Activated B cell treated with CpG ODN at 0.5 μM for 24 hours (primary cell): ENCODE measurements around the gene ADGRG1. TPM values are rescaled to one million over a fixed set of nuclear protein-coding genes. Genes with fewer than 3 reads are reported as not detected.

Experiments used
- ATAC-seq: fragments of 200-7000 bp; cut with Tn5 transposase; one replicate; pipeline ENCODE4 v1.10.0; 2021; ENCODE audit warnings: low read depth, mild to moderate bottlenecking, moderate library complexity
- CTCF ChIA-PET: fragments of 350-600 bp; sonication (Branson Sonifier 250); formaldehyde crosslinking; loops from one replicate; lab custom pipeline; 2021; ENCODE audit warnings: antibody characterized with exemption; lab: Charles Lee
- POLR2A ChIA-PET: fragments of 350-600 bp; sonication (Branson Sonifier 250); formaldehyde crosslinking; loops from one replicate; lab custom pipeline; 2021; ENCODE audit warnings: antibody characterized with exemption; lab: Charles Lee
- DNase-seq: peaks from one replicate; pipeline ENCODE4 v3.0.0; 2022
- H3K27ac Mint-ChIP-seq: one replicate; pipeline ENCODE4 v1.8.0; 2020; ENCODE audit warnings: mixed read lengths
- H3K27me3 Mint-ChIP-seq: one replicate; pipeline ENCODE4 v1.8.0; 2021; ENCODE audit warnings: mixed read lengths
- H3K36me3 Mint-ChIP-seq: one replicate; pipeline ENCODE4 v1.8.0; 2021; ENCODE audit warnings: low read depth, mixed read lengths
- H3K4me1 Mint-ChIP-seq: one replicate; pipeline ENCODE4 v1.8.0; 2021; ENCODE audit warnings: mixed read lengths
- H3K4me3 Mint-ChIP-seq: one replicate; pipeline ENCODE4 v1.8.0; 2020; ENCODE audit warnings: mild to moderate bottlenecking, mixed read lengths
- H3K9me3 Mint-ChIP-seq: one replicate; pipeline ENCODE4 v1.8.0; 2020; ENCODE audit warnings: mixed read lengths
- CTCF ChIP-seq: fragments of 200-600 bp; IDR thresholded peaks from one replicate; pipeline ENCODE4 v1.8.0; 2022; ENCODE audit warnings: antibody characterized with exemption, mild to moderate bottlenecking
- intact Hi-C: fragments of 100-400 bp; cut with micrococcal nuclease; formaldehyde crosslinking; loops from one replicate; pipeline ENCODE4 v1.15.1; 2024
- total RNA-seq: library from RNA; stranded (reverse); gene quantifications from 2 replicates; pipeline ENCODE4 v1.2.3, GENCODE V29; 2022

ADGRG1 gene
- total RNA-seq, 1 donor from 2014 or later, result 0.13 TPM

DNA sequence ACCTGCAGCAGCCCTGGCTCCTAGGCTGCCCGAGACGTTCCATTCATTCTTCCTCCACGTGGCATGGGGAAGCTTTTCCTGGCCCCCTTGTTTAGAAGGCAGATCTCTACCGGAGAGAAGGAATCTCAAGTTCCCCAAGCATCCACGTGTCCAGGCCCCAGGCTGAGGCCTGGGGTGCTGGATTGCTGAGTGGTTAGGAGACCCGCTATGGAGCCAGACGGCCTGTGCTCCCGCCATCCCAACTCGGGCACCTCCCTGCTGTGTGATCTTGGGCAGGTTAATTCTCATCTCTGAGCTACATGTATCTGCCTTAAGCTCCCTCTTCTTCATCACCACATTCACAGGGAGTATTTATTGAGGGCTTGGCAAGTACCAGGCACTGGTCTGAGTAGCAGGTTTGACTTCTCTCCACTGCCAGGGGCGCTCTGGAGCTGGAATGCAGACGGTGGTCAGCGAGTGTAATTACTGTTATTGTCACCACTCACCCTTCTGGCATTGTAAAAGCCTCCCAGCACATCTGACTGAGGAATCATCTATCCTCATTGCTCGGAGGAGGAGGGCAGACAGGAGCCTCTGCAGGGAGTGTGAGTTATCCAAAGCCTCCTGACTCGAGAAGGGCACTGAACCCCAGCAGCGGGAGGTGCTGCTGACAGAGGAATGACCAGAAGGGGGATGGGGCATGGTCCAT, 1.1 kb upstream of the ADGRG1 start:
- Mint-ChIP-seq H3K27ac (no peak overlapping the region), H3K27me3 (peaks cover 41% of the 10 kb centered on the region)
- intact Hi-C loops, result no loop called here

DNA sequence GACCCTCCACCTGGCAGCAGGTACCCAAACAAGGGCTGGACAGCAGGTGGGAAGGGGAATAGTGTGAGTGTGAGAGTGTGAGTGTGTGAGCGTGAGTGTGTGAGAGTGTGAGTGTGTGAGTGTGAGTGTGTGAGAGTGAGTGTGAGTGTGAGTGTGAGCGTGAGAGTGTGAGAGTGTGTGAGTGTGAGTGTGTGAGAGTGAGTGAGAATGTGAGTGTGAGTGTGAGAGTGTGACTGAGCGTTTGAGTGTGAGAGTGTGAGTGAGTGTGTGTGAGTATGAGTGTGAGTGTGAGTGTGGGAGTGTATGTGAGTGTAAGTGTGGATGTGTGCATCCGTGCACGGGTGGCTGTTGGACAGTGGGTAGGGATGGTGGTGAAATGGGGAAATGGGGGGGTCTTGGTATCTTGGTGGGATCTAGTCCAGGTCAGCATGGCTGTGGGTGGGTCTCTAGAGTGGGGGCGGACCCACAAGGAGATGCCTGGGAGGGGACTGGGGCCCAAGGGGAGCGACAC, 408 bp downstream of the ADGRG1 start:
- no peak overlapping the region for H3K4me3 Mint-ChIP-seq
- CTCF ChIA-PET, result no interaction called here
- ATAC-seq, result no peak

More for the DNA sequence above, 1.1 kb upstream of the ADGRG1 start:
- Mint-ChIP-seq H3K9me3 (no peaks in the 10 kb centered on the region), H3K4me1 (peaks cover 4% of the 10 kb centered on the region), H3K36me3 (no peaks in the 10 kb centered on the region), H3K4me3 (no peak overlapping the region)
- ChIA-PET CTCF (no interaction called here), POLR2A (no interaction called here)
- ATAC-seq (no peak), DNase-seq (no peak)
- TF ChIP-seq CTCF, result no peak

GRCh38 chr16:57629516-57630406, 1.3 kb downstream of the ADGRG1 start:
- intact Hi-C loops, result no loop called here
- H3K4me3 Mint-ChIP-seq, result no peak overlapping the region
- no peak overlapping the region for H3K27ac Mint-ChIP-seq
- H3K27me3 Mint-ChIP-seq, result peaks cover 42% of the 10 kb centered on the region
- H3K9me3 Mint-ChIP-seq, result no peaks in the 10 kb centered on the region
- ATAC-seq (no peak), DNase-seq (no peak)
- no peak for TF ChIP-seq CTCF
- ChIA-PET CTCF (interaction anchor here (0.7 kb wide), 1 partner anchor 39 kb away, joined by 3 read pairs; no protein-coding TSS in a partner anchor), POLR2A (no interaction called here)
- no peaks in the 10 kb centered on the region for H3K36me3 Mint-ChIP-seq
- H3K4me1 Mint-ChIP-seq, result peaks cover 4% of the 10 kb centered on the region

More for the DNA sequence above, 408 bp downstream of the ADGRG1 start:
- TF ChIP-seq CTCF, result no peak
- no peak for DNase-seq
- intact Hi-C loops, result no loop called here
- no peaks in the 10 kb centered on the region for H3K36me3 Mint-ChIP-seq
- POLR2A ChIA-PET, result no interaction called here
- peaks cover 42% of the 10 kb centered on the region for H3K27me3 Mint-ChIP-seq
- H3K4me1 Mint-ChIP-seq, result peaks cover 4% of the 10 kb centered on the region
- H3K27ac Mint-ChIP-seq, result no peak overlapping the region
- no peaks in the 10 kb centered on the region for H3K9me3 Mint-ChIP-seq

DNA sequence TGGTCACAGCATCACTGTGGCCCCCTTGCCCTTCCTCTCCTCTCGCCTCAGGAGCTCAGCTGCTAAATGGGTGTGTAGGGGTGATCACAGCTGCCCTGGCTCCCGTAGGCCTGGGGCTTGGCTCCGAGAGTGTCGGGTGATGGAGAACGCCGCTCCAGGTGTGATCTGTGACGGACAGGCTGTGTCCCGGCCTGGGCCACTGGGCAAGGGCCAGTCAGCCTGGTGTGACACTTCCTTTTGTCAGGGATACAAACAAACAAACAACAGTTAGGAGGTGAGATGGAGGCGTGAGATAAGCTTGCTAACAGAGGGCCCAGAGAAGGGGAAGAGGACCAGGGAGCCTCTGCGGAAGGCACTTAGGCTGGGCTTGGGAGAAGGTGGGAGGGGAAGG, 2.0 kb downstream of the ADGRG1 start:
- no peak overlapping the region for H3K4me3 Mint-ChIP-seq

More for the DNA sequence above, 2.0 kb downstream of the ADGRG1 start:
- POLR2A ChIA-PET, result no interaction called here
- no peak for TF ChIP-seq CTCF
- H3K27me3 Mint-ChIP-seq, result peaks cover 41% of the 10 kb centered on the region
- H3K36me3 Mint-ChIP-seq, result no peaks in the 10 kb centered on the region
- no peak for ATAC-seq
- no peaks in the 10 kb centered on the region for H3K9me3 Mint-ChIP-seq
- intact Hi-C loops, result no loop called here
- CTCF ChIA-PET, result interaction anchor here (0.7 kb wide), 1 partner anchor 40 kb away, joined by 3 read pairs; no protein-coding TSS in a partner anchor
- peaks cover 4% of the 10 kb centered on the region for H3K4me1 Mint-ChIP-seq
- H3K27ac Mint-ChIP-seq, result no peak overlapping the region
- DNase-seq, result no peak
